Neural cell (in vitro differentiated cells): ENCODE measurements around the gene AK1. TPM values are rescaled to one million over a fixed set of nuclear protein-coding genes. Genes with fewer than 3 reads are reported as not detected.

ENCODE experiments used
- H2AFZ ChIP-seq: fragments of 200-600, 300-800 bp; sonication (generic), shearing (Covaris generic); 2 replicates; pipeline ENCODE4 v1.6.0; 2014; ENCODE audit warnings: low read depth, mild to moderate bottlenecking, antibody characterized with exemption, low read length, moderate library complexity
- H3F3A ChIP-seq: fragments of 200-600 bp; shearing (Covaris generic); 2 replicates; pipeline ENCODE4 v1.6.1; 2016; ENCODE audit warnings: mild to moderate bottlenecking, moderate library complexity, mixed read lengths, antibody characterized with exemption, low read length; ENCODE audit not compliant: insufficient read depth, poor library complexity, severe bottlenecking
- H3K27ac ChIP-seq: fragments of 200-600, 300-800 bp; sonication (generic), shearing (Covaris generic); 2 replicates; pipeline ENCODE4 v1.5.1; 2014; ENCODE audit warnings: mild to moderate bottlenecking, low read length, moderate library complexity
- H3K27me3 ChIP-seq: fragments of 300-800, 200-600 bp; sonication (generic), shearing (Covaris generic); 2 replicates; pipeline ENCODE4 v1.6.0; 2014; ENCODE audit warnings: mild to moderate bottlenecking, low read depth, low read length, moderate library complexity; ENCODE audit not compliant: insufficient read depth
- H3K36me3 ChIP-seq: fragments of 300-800, 200-600 bp; sonication (generic), shearing (Covaris generic); 2 replicates; pipeline ENCODE4 v1.5.1; 2014; ENCODE audit warnings: mild to moderate bottlenecking, antibody characterized with exemption, low read length, moderate library complexity; ENCODE audit not compliant: insufficient read depth
- H3K4me2 ChIP-seq: fragments of 300-800, 200-600 bp; sonication (generic), shearing (Covaris generic); 2 replicates; pipeline ENCODE4 v1.6.0; 2014; ENCODE audit warnings: mild to moderate bottlenecking, low read length
- H3K4me3 ChIP-seq: fragments of 300-800, 200-600 bp; sonication (generic), shearing (Covaris generic); 2 replicates; pipeline ENCODE4 v1.5.1; 2014; ENCODE audit warnings: mild to moderate bottlenecking, low read length, moderate library complexity
- H3K79me2 ChIP-seq: fragments of 200-600 bp; shearing (Covaris generic); replicated peaks from 2 replicates; pipeline ENCODE4 v1.6.0; 2014; ENCODE audit warnings: mild to moderate bottlenecking, low read length, moderate library complexity; ENCODE audit not compliant: insufficient read depth
- H3K9ac ChIP-seq: fragments of 300-800, 200-600 bp; sonication (generic), shearing (Covaris generic); 2 replicates; pipeline ENCODE4 v1.6.1; 2016; ENCODE audit warnings: mild to moderate bottlenecking, low read length, mixed read lengths
- H3K9me2 ChIP-seq: fragments of 200-600 bp; shearing (Covaris generic); 2 replicates; pipeline ENCODE4 v1.6.1; 2016; ENCODE audit warnings: mild to moderate bottlenecking, low read length, mixed read lengths; ENCODE audit not compliant: insufficient read depth
- H3K9me3 ChIP-seq: fragments of 200-600, 300-800 bp; sonication (generic), shearing (Covaris generic); 2 replicates; pipeline ENCODE4 v1.6.1; 2016; ENCODE audit warnings: mild to moderate bottlenecking, mixed run types, low read length, moderate library complexity, mixed read lengths
- H4K20me1 ChIP-seq: fragments of 200-600 bp; shearing (Covaris generic); 2 replicates; pipeline ENCODE4 v1.6.1; 2016; ENCODE audit warnings: mild to moderate bottlenecking, mixed run types; ENCODE audit not compliant: insufficient read depth
- EP300 ChIP-seq: fragments of 450-650 bp; conservative IDR thresholded peaks from 2 replicates; pipeline ENCODE4 v1.6.1; 2014; ENCODE audit warnings: antibody characterized with exemption, mild to moderate bottlenecking, moderate library complexity; ENCODE audit not compliant: poor library complexity, severe bottlenecking
- EZH2 ChIP-seq: fragments of 200-600, 300-800 bp; shearing (Covaris generic), sonication (generic); IDR thresholded peaks from 2 replicates; pipeline ENCODE4 v1.6.1; 2014; ENCODE audit warnings: antibody characterized with exemption, low read length, borderline replicate concordance, mild to moderate bottlenecking; ENCODE audit not compliant: insufficient read depth, poor library complexity, severe bottlenecking
- MXI1 ChIP-seq: fragments of 450-650 bp; conservative IDR thresholded peaks from 2 replicates; pipeline ENCODE4 v1.6.1; 2014; ENCODE audit warnings: antibody characterized with exemption, mild to moderate bottlenecking; ENCODE audit not compliant: poor library complexity, severe bottlenecking
- POLR2AphosphoS5 ChIP-seq: IDR thresholded peaks from 2 replicates; pipeline ENCODE4 v1.6.1; 2012
- RAD21 ChIP-seq: fragments of 450-650 bp; conservative IDR thresholded peaks from 2 replicates; pipeline ENCODE4 v1.6.1; 2014; ENCODE audit warnings: antibody characterized with exemption, mild to moderate bottlenecking, moderate library complexity
- SMC3 ChIP-seq: fragments of 450-650 bp; conservative IDR thresholded peaks from 2 replicates; pipeline ENCODE4 v1.6.1; 2014; ENCODE audit warnings: antibody characterized with exemption, mild to moderate bottlenecking, moderate library complexity; ENCODE audit not compliant: poor library complexity
- TAF1 ChIP-seq: IDR thresholded peaks from 2 replicates; pipeline ENCODE4 v1.6.1; 2012; ENCODE audit warnings: low read depth
- polyA plus RNA-seq: library from polyadenylated mRNA; depleted of rRNA; stranded (reverse); fragments of >200 nt; gene quantifications from 2 replicates; pipeline ENCODE4 v1.2.3, GENCODE V29; 2014
- TF ChIP-seq, protein P1 (sequence below): IDR thresholded peaks from 2 replicates; pipeline ENCODE4 v1.6.1; 2012; ENCODE audit warnings: borderline replicate concordance
- TF ChIP-seq, protein P2 (sequence below): fragments of 450-650 bp; IDR thresholded peaks from 2 replicates; pipeline ENCODE4 v1.5.1; 2014; ENCODE audit warnings: antibody characterized with exemption, mild to moderate bottlenecking, moderate library complexity; ENCODE audit not compliant: poor library complexity, severe bottlenecking

AK1 gene
- polyA plus RNA-seq, 1 donor from 2014 or later, result 105 TPM

DNA sequence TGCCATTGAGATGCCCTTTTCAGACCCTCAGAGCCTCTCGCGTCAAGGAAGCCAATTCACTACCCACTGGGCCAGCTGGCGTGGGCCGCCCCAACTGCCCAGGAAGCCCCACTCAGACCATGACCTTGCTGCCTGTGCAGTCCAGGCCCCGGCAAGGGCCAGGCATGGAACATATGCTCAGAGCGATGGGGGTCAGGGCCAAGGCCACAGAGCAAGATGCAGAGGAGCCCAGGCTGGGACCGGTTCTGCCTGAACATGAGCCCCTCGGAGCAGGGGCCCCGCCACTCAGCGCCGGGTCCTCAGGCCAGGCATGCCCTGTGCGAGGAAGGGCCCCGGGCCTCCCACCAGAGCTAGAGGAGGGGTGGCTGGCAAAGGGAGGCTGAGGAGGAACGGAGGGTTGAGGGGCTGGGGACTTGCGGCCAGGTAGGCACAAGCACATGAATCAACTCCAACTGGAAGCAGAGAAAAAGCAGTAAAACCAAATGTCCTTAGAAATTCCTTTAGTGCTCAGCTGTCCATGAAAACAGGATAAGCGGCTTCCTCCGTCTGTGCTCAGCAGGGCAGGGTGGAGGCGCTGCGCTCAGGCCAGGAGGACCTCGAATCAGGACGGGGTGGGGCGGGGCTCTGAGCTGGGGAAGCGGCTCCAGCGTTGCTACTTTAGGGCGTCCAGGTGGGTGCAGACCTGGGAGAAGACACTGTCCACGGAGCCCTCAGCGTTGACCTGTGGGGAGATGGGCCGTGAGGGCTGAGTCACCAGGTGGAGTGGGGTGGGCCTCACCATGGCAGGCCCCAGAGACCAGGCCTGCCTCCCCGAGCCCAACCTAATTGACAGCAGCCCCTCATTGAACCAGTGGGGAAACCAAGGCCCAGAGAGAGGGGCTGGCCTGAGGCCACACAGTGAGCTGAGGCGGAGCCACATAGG lies 9.9 kb downstream of the AK1 start:
- H3K27ac ChIP-seq, result no peak overlapping the region
- TF ChIP-seq TAF1 (no peak), SMC3 (no peak), EP300 (no peak)
- TF ChIP-seq, protein P1, sequence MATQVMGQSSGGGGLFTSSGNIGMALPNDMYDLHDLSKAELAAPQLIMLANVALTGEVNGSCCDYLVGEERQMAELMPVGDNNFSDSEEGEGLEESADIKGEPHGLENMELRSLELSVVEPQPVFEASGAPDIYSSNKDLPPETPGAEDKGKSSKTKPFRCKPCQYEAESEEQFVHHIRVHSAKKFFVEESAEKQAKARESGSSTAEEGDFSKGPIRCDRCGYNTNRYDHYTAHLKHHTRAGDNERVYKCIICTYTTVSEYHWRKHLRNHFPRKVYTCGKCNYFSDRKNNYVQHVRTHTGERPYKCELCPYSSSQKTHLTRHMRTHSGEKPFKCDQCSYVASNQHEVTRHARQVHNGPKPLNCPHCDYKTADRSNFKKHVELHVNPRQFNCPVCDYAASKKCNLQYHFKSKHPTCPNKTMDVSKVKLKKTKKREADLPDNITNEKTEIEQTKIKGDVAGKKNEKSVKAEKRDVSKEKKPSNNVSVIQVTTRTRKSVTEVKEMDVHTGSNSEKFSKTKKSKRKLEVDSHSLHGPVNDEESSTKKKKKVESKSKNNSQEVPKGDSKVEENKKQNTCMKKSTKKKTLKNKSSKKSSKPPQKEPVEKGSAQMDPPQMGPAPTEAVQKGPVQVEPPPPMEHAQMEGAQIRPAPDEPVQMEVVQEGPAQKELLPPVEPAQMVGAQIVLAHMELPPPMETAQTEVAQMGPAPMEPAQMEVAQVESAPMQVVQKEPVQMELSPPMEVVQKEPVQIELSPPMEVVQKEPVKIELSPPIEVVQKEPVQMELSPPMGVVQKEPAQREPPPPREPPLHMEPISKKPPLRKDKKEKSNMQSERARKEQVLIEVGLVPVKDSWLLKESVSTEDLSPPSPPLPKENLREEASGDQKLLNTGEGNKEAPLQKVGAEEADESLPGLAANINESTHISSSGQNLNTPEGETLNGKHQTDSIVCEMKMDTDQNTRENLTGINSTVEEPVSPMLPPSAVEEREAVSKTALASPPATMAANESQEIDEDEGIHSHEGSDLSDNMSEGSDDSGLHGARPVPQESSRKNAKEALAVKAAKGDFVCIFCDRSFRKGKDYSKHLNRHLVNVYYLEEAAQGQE, result no peak
- H4K20me1 ChIP-seq, result no peaks in the 10 kb centered on the region
- H3K9me3 ChIP-seq, result no peaks in the 10 kb centered on the region
- H3K36me3 ChIP-seq, result no peaks in the 10 kb centered on the region
- no peak overlapping the region for H2AFZ ChIP-seq
- H3K9me2 ChIP-seq, result no peaks in the 10 kb centered on the region
- H3K9ac ChIP-seq, result no peak overlapping the region
- H3F3A ChIP-seq, result no peaks in the 10 kb centered on the region
- H3K4me2 ChIP-seq, result no peak overlapping the region
- H3K27me3 ChIP-seq, result no peaks in the 10 kb centered on the region
- H3K79me2 ChIP-seq, result no peaks in the 10 kb centered on the region
- H3K4me3 ChIP-seq, result no peak overlapping the region

DNA sequence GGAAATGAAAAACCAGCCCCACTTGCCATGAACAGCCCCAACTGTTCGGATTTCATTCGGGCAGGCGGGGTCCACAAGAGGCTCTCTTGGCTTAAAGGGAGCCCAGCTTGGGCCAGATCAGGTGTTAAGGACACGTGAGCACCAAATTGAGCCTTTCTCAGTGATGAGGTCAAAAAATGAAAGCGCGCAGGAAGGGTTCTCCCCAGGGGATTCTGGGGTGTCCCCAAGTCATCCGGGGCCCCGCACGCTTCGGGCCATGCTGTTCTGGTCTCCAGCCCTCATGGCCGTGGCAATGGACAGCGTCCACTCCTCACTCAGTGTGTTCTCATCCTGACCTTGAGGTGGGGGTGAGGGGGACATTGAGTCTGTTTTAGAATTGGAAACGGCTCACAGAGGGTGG lies 10.9 kb downstream of the AK1 start:
- Histone ChIP-seq H3K79me2 (no peaks in the 10 kb centered on the region), H4K20me1 (no peaks in the 10 kb centered on the region), H3K9me3 (no peaks in the 10 kb centered on the region), H3K27me3 (no peaks in the 10 kb centered on the region), H3K4me2 (no peak overlapping the region), H3K9me2 (no peaks in the 10 kb centered on the region), H3F3A (no peaks in the 10 kb centered on the region), H3K36me3 (no peaks in the 10 kb centered on the region), H3K9ac (no peak overlapping the region), H3K4me3 (no peak overlapping the region), H2AFZ (no peak overlapping the region), H3K27ac (no peak overlapping the region)
- TF ChIP-seq, protein P2, sequence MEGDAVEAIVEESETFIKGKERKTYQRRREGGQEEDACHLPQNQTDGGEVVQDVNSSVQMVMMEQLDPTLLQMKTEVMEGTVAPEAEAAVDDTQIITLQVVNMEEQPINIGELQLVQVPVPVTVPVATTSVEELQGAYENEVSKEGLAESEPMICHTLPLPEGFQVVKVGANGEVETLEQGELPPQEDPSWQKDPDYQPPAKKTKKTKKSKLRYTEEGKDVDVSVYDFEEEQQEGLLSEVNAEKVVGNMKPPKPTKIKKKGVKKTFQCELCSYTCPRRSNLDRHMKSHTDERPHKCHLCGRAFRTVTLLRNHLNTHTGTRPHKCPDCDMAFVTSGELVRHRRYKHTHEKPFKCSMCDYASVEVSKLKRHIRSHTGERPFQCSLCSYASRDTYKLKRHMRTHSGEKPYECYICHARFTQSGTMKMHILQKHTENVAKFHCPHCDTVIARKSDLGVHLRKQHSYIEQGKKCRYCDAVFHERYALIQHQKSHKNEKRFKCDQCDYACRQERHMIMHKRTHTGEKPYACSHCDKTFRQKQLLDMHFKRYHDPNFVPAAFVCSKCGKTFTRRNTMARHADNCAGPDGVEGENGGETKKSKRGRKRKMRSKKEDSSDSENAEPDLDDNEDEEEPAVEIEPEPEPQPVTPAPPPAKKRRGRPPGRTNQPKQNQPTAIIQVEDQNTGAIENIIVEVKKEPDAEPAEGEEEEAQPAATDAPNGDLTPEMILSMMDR, result no peak
- no peak for TF ChIP-seq POLR2AphosphoS5
- no peak for TF ChIP-seq TAF1
- TF ChIP-seq SMC3, result no peak
- no peak for TF ChIP-seq EZH2
- TF ChIP-seq RAD21, result no peak
- no peak for TF ChIP-seq EP300
- no peak for TF ChIP-seq MXI1
- TF ChIP-seq, protein P1, result no peak
